Calu3 (cell line): ENCODE data around the gene MIPOL1. TPM values are rescaled to one million over a fixed set of nuclear protein-coding genes. Genes with fewer than 3 reads are reported as not detected.

Experiments used
- BruUV-seq: library from RNA; stranded (reverse); fragments of 400-500 nt; replicated peaks from 2 replicates; lab custom pipeline; 2021; lab: Mats Ljungman, UMichigan
- CTCF ChIA-PET: fragments of 300-600 bp; sonication (Branson Sonifier 250); formaldehyde crosslinking; loops from one replicate; lab custom pipeline; 2022; ENCODE audit warnings: antibody characterized with exemption; lab: Charles Lee
- DNase-seq: peaks from one replicate; pipeline ENCODE4 v3.0.0; 2022
- H3K27ac Mint-ChIP-seq: one replicate; pipeline ENCODE4 v1.8.0; 2022; ENCODE audit warnings: mixed read lengths; ENCODE audit not compliant: unreplicated experiment
- H3K27me3 Mint-ChIP-seq: one replicate; pipeline ENCODE4 v1.8.0; 2022; ENCODE audit warnings: mixed read lengths; ENCODE audit not compliant: unreplicated experiment
- H3K36me3 Mint-ChIP-seq: one replicate; pipeline ENCODE4 v1.8.0; 2022; ENCODE audit warnings: mild to moderate bottlenecking, moderate library complexity, mixed read lengths; ENCODE audit not compliant: insufficient read depth, unreplicated experiment
- H3K4me1 Mint-ChIP-seq: one replicate; pipeline ENCODE4 v1.8.0; 2022; ENCODE audit warnings: mild to moderate bottlenecking, low read depth, mixed read lengths; ENCODE audit not compliant: unreplicated experiment
- H3K4me3 Mint-ChIP-seq: one replicate; pipeline ENCODE4 v1.8.0; 2022; ENCODE audit warnings: mild to moderate bottlenecking, low read depth, moderate library complexity, mixed read lengths; ENCODE audit not compliant: unreplicated experiment
- H3K9me3 Mint-ChIP-seq: one replicate; pipeline ENCODE4 v1.8.0; 2022; ENCODE audit warnings: low read depth, mixed read lengths; ENCODE audit not compliant: unreplicated experiment
- intact Hi-C: fragments of 100-400 bp; cut with micrococcal nuclease; formaldehyde crosslinking; loops from one replicate; pipeline ENCODE4 v1.10.0; 2022; ENCODE audit not compliant: unreplicated experiment
- total RNA-seq: library from RNA; stranded (reverse); gene quantifications from 2 replicates; pipeline ENCODE4 v1.2.3, GENCODE V29; 2022
- TF ChIP-seq, protein P1 (sequence below): fragments of 200-600 bp; IDR thresholded peaks from one replicate; pipeline ENCODE4 v1.8.0; 2022; ENCODE audit warnings: antibody characterized with exemption; ENCODE audit not compliant: unreplicated experiment

Gene MIPOL1
- total RNA-seq, 1 experiment from 2014 or later, result 27.2 TPM

GRCh38 chr14:37268788-37269187, 71.1 kb downstream of the MIPOL1 start:
- no peaks in the 10 kb centered on the region for H3K27me3 Mint-ChIP-seq
- DNase-seq, result no peak
- TF ChIP-seq, protein P1, sequence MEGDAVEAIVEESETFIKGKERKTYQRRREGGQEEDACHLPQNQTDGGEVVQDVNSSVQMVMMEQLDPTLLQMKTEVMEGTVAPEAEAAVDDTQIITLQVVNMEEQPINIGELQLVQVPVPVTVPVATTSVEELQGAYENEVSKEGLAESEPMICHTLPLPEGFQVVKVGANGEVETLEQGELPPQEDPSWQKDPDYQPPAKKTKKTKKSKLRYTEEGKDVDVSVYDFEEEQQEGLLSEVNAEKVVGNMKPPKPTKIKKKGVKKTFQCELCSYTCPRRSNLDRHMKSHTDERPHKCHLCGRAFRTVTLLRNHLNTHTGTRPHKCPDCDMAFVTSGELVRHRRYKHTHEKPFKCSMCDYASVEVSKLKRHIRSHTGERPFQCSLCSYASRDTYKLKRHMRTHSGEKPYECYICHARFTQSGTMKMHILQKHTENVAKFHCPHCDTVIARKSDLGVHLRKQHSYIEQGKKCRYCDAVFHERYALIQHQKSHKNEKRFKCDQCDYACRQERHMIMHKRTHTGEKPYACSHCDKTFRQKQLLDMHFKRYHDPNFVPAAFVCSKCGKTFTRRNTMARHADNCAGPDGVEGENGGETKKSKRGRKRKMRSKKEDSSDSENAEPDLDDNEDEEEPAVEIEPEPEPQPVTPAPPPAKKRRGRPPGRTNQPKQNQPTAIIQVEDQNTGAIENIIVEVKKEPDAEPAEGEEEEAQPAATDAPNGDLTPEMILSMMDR, result no peak
- H3K36me3 Mint-ChIP-seq, result no peaks in the 10 kb centered on the region
- no peak overlapping the region for H3K4me3 Mint-ChIP-seq
- H3K9me3 Mint-ChIP-seq, result no peaks in the 10 kb centered on the region
- no TSS peak for BruUV-seq
- H3K4me1 Mint-ChIP-seq, result no peaks in the 10 kb centered on the region
- H3K27ac Mint-ChIP-seq, result no peak overlapping the region
- CTCF ChIA-PET, result no interaction called here
- intact Hi-C loops, result no loop called here

- Mint-ChIP-seq H3K27me3 (no peaks in the 10 kb centered on the region), H3K9me3 (no peaks in the 10 kb centered on the region), H3K27ac (no peak overlapping the region), H3K4me1 (no peaks in the 10 kb centered on the region), H3K4me3 (no peak overlapping the region), H3K36me3 (no peaks in the 10 kb centered on the region)
- TF ChIP-seq, protein P1, result no peak
- no TSS peak for BruUV-seq
- no peak for DNase-seq
- CTCF ChIA-PET, result interaction anchor here (0.7 kb wide), 1 partner anchor 296 kb away, joined by 4 read pairs; no protein-coding TSS in a partner anchor
- intact Hi-C loops, result no loop called here
Observed at GRCh38 chr14:37270629-37271028, 72.9 kb downstream of the MIPOL1 start.

DNA sequence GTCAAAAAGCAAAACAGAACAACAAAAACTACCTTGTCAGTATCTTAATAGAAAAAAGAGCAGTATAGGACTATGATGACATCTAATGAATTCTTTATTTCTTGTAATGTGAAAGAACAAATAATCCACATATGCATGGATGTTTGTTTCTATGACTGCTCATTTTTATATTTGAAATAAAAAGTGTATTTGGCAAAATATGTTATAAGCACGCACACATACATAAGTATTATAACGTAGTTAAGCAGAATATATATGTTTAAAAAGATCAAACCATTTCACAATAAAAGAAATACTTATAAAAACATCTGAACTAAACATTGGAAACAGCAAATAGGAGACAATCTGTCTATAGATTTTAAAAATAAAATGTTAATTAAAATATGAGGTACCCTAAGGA, 74.8 kb downstream of the MIPOL1 start:
- H3K36me3 Mint-ChIP-seq, result no peaks in the 10 kb centered on the region
- no peaks in the 10 kb centered on the region for H3K27me3 Mint-ChIP-seq
- H3K4me3 Mint-ChIP-seq, result no peak overlapping the region
- TF ChIP-seq, protein P1, result no peak
- H3K9me3 Mint-ChIP-seq, result no peaks in the 10 kb centered on the region
- CTCF ChIA-PET, result no interaction called here
- no peak overlapping the region for H3K27ac Mint-ChIP-seq
- BruUV-seq, result no TSS peak
- DNase-seq, result no peak
- intact Hi-C loops, result no loop called here
- no peaks in the 10 kb centered on the region for H3K4me1 Mint-ChIP-seq

- Mint-ChIP-seq H3K27ac (no peak overlapping the region), H3K27me3 (no peaks in the 10 kb centered on the region), H3K9me3 (no peaks in the 10 kb centered on the region), H3K36me3 (no peaks in the 10 kb centered on the region), H3K4me1 (no peaks in the 10 kb centered on the region), H3K4me3 (no peak overlapping the region)
- TF ChIP-seq, protein P1, result no peak
- DNase-seq, result no peak
- no TSS peak for BruUV-seq
- CTCF ChIA-PET, result no interaction called here
- intact Hi-C loops, result no loop called here
Observed at GRCh38 chr14:37274652-37275051, 76.9 kb downstream of the MIPOL1 start.
